OCI-LY7 (cell line): ENCODE measurements around the gene MERTK.
"Not testable (repeated sequence)": the region's sequence is repeated elsewhere in the genome, so short reads cannot be mapped to it uniquely, and the experiment has no call there.

Experiments
- CTCF ChIP-seq: fragments of 200-600 bp; sonication (generic); conservative IDR thresholded peaks from 2 replicates; pipeline ENCODE4 v1.5.1; 2014; ENCODE audit warnings: mild to moderate bottlenecking, antibody characterized with exemption, low read length, moderate library complexity, mixed read lengths
- EZH2phosphoT487 ChIP-seq: fragments of 200-600 bp; sonication (generic); IDR thresholded peaks from 2 replicates; pipeline ENCODE4 v1.6.1; 2018; ENCODE audit warnings: low read depth, borderline replicate concordance, mild to moderate bottlenecking, mixed run types, antibody characterized with exemption, low read length, moderate library complexity, mixed read lengths

- TF ChIP-seq CTCF, EZH2phosphoT487: not testable (repeated sequence)
These were observed 65.1 kb downstream of the MERTK start for GRCh38 chr2:111963508-111963907.
